ENCODE measurements around the gene ZMYND11. TPM values are rescaled to one million over a fixed set of nuclear protein-coding genes. Genes with fewer than 3 reads are reported as not detected.

Gene ZMYND11
- total and polyA plus RNA-seq, 9 of the 15 experiments (the other 6 are each of a cell fraction or from before 2014, with no cell fraction given) = 2.7 to 13.8 (median 8.8) TPM

GRCh38 chr10:142371-142770 lies 7.1 kb downstream of the ZMYND11 start (continued):
- no peak for TF ChIP-seq E2F4 (CRISPR knock-in tag; IDR thresholded peaks at IDR 0.05; ENCODE audit: low read depth)
- TF ChIP-seq ZNF12 (CRISPR knock-in tag; IDR thresholded peaks at IDR 0.05) = no peak
- TF ChIP-seq ZNF217 (CRISPR knock-in tag; IDR thresholded peaks at IDR 0.05) = no peak

GRCh38 chr10:152915-153314 lies 17.7 kb downstream of the ZMYND11 start:
- no peaks in the 10 kb centered on the region; the same call in 2 of the 3 replicates for H3K79me2 ChIP-seq (ENCODE audit: control insufficient read depth, insufficient read depth, low read length)
- no peak overlapping the region for H2AFZ ChIP-seq (ENCODE audit: low read depth, low read length)
- no peaks in the 10 kb centered on the region for H3K9me3 ChIP-seq (replicated peaks; ENCODE audit: control insufficient read depth, insufficient read depth, low read depth, low read length)
- no peak for TF ChIP-seq ZNF263 (CRISPR knock-in tag; IDR thresholded peaks at IDR 0.05; ENCODE audit: borderline replicate concordance)
- intact Hi-C loops (cut with micrococcal nuclease) = no loop called here
- no peak for FAIRE-seq
- no peak overlapping the region for H3K4me2 ChIP-seq (ENCODE audit: insufficient read depth, low read length)
- in situ Hi-C loops (cut with MboI) = no loop called here
- H3K4me3 ChIP-seq = no peak overlapping the region
- BruUV-seq (replicated peaks) = no TSS peak
- DNase-seq (ENCODE audit: extremely low read depth in 1 of 4, low spot score in 3 of 4) = no peak
- H3K27ac ChIP-seq (ENCODE audit: extremely low read depth, low read depth, low read length) = no peak overlapping the region
- H3K9me1 ChIP-seq (ENCODE audit: control insufficient read depth, insufficient read depth, low read length) = no peaks in the 10 kb centered on the region
- H4K20me1 ChIP-seq (replicated peaks; ENCODE audit: control insufficient read depth, insufficient read depth, low read length) = no peaks in the 10 kb centered on the region
- ChIA-PET CTCF (ENCODE audit: low intra/inter-chr PET ratio) (no interaction called here), POLR2A (no interaction called here)
- WGBS (ENCODE audit: insufficient coverage, low coverage, missing lambda C conversion rate) = 47% methylated on average over 4 of the region's 4 CpGs
- ATAC-seq = no peak
- H3K27me3 ChIP-seq (ENCODE audit: control insufficient read depth in 2 of 2, insufficient read depth in 2 of 2, low read length in 2 of 2) = no peaks in the 10 kb centered on the region
- H3K4me1 ChIP-seq (replicated peaks in 1 of 2; ENCODE audit: control insufficient read depth in 2 of 2, insufficient read depth in 2 of 2, low read length in 2 of 2) = no peaks in the 10 kb centered on the region
- no peak overlapping the region for H3K9ac ChIP-seq (ENCODE audit: insufficient read depth in 1 of 2, low read depth in 2 of 2, low read length in 2 of 2)
- no peaks in the 10 kb centered on the region for H3K36me3 ChIP-seq (ENCODE audit: control insufficient read depth, insufficient read depth, low read length)

Measured in K562 (cell line).